GM19463 (cell line): ENCODE results near the gene FBH1.

Experiments
- ATAC-seq: cut with Tn5 transposase; IDR thresholded peaks from one replicate; pipeline ENCODE4 v1.9.1; 2021; ENCODE audit warnings: mild to moderate bottlenecking, moderate library complexity; ENCODE audit not compliant: unreplicated experiment

FBH1 gene

DNA sequence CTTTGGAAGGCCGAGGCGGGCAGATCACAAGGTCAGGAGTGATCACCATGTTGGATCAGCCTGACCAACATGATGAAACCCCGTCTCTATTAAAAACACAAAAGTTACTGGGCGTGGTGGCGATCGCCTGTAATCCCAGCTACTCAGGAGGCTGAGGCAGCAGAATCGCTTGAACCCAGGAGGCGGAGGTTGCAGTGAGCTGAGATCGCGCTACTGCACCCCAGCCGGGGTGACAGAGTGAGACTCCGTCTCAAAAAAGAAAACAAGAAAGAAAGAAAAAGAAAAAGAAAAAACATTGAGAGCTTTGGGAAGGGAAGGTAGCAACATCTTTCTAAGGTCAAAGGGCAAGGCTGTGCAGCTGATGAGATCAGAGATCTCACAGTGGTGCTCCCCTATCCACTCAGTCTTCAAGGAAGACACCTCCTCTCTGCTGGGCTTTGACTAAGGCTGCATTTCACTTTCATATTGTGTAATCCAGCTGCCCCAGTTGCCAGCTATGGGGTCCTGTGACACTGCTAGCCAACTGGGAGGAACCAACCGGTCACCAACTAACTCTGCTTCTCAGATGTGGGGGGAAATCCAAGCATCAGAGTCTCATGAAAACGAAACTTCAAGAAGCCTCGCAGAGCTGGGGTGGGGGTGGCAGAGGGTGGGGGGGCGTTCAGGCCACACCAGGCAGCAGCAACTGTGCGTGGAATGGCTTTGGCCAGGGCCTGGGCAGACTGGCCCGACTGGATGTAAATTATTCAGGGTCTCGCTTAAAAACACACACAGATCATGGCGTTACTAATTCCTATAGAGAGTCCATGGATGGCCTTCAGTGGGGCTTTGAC, 85.8 kb downstream of the FBH1 start:
- peak; percentile 70 for ATAC-seq

DNA sequence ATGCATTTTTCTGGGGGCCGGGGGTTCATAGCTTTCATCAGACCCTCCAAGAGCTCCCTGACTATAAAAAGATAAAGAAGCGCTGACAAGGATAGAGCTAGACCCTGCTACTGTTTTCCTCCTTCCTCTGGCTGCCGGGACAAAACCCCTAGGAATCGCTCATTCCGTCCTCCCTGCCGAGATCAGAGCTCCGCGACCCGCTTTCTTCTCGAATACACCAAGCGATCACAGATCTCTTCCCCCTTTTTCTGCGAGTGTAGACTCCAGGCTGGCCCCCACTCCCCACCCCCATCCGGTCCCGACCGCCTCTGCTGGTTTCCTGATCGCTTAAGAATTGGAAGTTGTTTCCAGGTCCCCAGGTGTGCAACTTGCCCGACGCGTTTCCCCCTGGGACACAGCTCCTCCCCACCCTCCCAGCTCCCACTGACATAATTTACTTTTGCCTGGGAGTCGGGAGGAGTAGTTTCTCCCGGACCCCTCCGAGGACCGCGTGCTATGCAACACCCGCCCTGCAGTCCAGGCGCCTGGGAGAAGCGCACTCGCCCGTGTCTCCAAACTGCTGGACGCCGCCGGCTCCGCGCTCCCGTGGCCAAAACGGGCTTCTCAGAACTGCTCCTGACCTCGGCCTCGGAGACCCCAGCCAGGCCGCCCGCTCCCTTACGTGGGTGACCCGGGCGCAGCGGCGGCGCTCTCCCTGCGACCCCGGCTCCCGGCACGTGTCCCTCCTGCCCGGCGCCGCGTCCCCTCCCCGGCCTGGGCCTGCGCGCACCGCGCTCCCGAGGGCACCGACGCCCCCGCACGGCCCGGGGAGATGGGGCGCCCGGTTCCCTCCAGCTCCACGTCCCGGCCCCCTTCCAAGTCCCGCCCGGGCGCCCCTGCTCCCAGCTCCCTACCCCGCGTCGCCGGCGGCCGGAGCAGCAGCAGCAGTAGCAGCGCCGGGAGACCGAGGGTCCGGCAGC, 86.7 kb downstream of the FBH1 start:
- peak; percentile 6 for ATAC-seq

DNA sequence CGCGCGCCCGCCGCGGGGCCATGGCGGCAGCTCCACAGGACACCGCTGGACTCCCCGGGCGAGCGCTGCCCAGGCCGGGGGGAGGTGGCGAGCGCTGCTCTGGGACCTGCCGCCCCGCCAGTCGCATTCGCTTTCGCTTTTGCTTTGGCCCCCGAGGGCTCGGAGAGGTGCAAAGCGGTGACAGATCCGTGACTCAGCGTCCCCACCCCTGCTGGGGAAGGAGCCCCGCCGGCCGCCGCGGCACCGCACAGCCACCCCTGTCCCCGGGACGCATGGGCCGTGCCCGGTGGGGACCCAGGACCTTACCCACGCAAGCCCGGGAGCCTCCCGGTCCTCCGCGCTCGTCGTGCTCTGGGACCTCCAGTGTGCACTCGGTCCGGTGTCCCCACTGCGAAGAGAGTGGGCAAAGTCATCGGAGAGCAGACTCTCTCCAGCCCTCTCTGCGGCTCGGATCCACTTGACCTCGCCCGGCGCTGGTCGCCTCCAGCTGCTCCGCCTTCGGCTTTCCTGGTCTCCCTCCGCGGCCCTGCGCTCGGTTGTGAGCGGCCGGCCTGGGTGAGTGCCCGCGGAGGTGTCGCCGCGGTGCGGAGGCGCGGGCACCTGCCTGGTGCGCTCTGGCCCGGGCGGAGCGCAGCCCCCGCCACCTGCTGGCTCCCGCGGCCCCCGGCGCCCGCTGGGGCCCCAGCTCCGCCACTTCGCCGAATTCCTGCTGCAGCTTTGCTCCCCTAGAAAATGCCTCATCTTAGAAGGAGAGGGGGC, 87.6 kb downstream of the FBH1 start, which contains the start of gene IL15RA:
Gene IL15RA, minus strand, starts transcription at position 73 of the 759 bp plus-strand sequence. Its CDS starts 51 bp downstream, at position 22.
- ATAC-seq, result peak; percentile 63

DNA sequence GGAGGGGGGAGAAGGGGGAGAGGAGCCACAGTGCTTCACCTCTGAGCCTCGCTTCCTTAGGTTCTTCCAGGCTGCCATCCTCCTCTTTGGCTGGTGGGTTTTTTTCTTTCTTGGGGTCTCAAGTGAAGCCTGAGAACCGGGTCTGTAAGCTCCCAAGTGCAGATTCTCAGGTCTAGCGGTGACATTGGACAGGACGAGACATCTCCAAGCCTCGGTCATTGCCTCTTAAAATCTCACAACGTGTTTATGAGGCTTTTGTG, 88.1 kb downstream of the FBH1 start:
- ATAC-seq, result no peak

DNA sequence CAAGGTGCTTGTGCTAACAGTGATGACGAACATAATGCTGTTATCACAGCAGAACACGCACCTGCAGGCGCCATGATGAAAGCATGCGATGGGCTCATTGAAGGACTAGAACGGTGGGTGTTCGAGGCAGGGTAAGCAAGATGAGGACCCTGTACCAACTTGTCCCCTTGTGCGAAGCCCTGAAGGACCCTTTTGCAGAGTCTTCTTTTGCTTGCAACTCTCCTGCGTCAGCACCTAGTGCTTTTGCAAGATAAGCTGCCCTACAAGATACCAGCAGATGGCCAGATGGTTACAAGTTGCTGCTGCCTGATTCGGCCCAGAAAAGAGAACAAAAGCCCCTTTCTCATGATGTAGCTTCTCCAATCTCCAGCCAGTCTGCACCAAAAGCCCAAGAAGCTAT, 91.5 kb downstream of the FBH1 start:
- no peak for ATAC-seq

DNA sequence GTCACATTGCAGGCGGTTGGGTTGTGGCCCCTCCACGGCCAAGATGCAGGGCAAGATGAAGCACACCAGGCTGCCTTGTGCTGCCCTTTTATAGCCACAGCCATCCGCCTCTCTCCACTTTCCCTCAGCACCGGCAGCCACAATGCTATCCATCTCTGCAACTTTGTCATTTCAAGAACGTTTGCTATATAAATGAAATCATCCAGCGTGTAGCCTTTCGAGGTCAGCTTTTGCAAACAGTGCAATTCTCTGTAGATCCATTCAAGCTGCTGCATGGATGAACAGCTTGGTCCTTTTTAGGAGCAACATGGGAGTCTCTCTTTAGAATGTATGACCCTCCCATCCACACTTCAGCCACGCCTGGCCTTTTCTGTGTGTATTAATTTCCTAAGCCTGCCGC, 93.7 kb downstream of the FBH1 start:
- no peak for ATAC-seq

DNA sequence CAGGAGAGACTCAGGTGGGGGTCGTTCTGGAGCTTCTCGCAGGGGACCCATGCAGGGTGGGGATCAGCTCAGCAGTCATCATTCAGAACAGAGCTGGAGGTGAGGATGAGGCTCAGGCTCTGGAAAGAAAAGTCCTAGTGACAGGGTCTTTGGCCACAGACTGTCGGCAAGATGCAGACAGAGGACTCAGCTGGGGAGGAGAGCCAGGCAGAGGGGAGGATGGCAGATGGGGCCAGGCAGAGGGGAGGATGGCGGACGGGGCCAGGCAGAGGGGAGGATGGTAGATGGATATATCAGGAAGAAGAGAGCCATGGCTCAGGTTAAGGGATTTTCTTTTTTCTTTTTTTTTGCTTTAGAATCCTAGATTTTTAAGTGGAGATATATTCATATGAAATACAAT, 95.0 kb downstream of the FBH1 start:
- ATAC-seq, result no peak
